ENCODE results near the gene SHISA4. TPM values are rescaled to one million over a fixed set of nuclear protein-coding genes. Genes with fewer than 3 reads are reported as not detected.

Gene SHISA4
- total RNA-seq, 3 donors from 2014 or later (not counting 1 experiment from before 2014, with no cell fraction given) = 0.54 to 2.0 TPM; not detected in 1

DNA sequence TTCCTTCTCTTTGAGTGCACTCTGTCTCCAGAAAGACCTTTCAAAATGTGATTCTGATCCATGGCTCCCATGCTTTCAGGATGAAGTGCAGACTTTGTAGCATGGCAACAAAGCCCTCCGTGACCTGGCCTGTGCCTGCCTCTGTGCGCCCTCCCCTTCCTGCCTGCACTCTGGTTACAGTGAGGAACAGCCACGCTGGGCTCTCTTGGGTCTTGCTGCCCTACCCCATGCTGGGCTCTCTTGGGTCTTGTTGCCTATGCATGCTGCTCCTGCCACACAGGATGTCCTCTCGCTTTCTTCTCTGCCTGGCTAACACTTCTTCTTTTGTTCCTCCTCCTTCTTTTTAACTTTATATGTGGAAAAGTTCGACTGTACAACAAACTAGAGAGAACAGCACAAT is 29.6 kb downstream of the SHISA4 start:
- Mint-ChIP-seq H3K27me3 (ENCODE audit: low read depth in 2 of 2) (peaks cover 8 to 19% of the 10 kb centered on the region in 2 donors), H3K4me1 (no peaks in the 10 kb centered on the region), H3K9me3 (no peaks in the 10 kb centered on the region), H3K4me3 (no peak overlapping the region), H3K36me3 (no peaks in the 10 kb centered on the region), H3K27ac (no peak overlapping the region)
- no peaks in the 10 kb centered on the region for H3K9me3 ChIP-seq (ENCODE audit: control insufficient read depth, insufficient read depth, low read length)
- H3K4me1 ChIP-seq (ENCODE audit: control insufficient read depth, insufficient read depth, low read length) = no peaks in the 10 kb centered on the region
- ATAC-seq (no peak), DNase-seq (no peak)
- no peak overlapping the region for H3K4me3 ChIP-seq (ENCODE audit: low read length)
- H3K27ac ChIP-seq (ENCODE audit: low read length) = no peak overlapping the region
- no peaks in the 10 kb centered on the region for H3K27me3 ChIP-seq (ENCODE audit: control insufficient read depth, insufficient read depth, low read length)
- intact Hi-C loops (cut with micrococcal nuclease) = no loop called here
- no peaks in the 10 kb centered on the region for H3K36me3 ChIP-seq (ENCODE audit: control insufficient read depth, insufficient read depth, low read length)
- 80% methylated on average over 5 of the region's 5 CpGs for WGBS (ENCODE audit: insufficient coverage)
- TF ChIP-seq, protein P1, sequence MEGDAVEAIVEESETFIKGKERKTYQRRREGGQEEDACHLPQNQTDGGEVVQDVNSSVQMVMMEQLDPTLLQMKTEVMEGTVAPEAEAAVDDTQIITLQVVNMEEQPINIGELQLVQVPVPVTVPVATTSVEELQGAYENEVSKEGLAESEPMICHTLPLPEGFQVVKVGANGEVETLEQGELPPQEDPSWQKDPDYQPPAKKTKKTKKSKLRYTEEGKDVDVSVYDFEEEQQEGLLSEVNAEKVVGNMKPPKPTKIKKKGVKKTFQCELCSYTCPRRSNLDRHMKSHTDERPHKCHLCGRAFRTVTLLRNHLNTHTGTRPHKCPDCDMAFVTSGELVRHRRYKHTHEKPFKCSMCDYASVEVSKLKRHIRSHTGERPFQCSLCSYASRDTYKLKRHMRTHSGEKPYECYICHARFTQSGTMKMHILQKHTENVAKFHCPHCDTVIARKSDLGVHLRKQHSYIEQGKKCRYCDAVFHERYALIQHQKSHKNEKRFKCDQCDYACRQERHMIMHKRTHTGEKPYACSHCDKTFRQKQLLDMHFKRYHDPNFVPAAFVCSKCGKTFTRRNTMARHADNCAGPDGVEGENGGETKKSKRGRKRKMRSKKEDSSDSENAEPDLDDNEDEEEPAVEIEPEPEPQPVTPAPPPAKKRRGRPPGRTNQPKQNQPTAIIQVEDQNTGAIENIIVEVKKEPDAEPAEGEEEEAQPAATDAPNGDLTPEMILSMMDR (IDR thresholded peaks at IDR 0.05) = no peak

DNA sequence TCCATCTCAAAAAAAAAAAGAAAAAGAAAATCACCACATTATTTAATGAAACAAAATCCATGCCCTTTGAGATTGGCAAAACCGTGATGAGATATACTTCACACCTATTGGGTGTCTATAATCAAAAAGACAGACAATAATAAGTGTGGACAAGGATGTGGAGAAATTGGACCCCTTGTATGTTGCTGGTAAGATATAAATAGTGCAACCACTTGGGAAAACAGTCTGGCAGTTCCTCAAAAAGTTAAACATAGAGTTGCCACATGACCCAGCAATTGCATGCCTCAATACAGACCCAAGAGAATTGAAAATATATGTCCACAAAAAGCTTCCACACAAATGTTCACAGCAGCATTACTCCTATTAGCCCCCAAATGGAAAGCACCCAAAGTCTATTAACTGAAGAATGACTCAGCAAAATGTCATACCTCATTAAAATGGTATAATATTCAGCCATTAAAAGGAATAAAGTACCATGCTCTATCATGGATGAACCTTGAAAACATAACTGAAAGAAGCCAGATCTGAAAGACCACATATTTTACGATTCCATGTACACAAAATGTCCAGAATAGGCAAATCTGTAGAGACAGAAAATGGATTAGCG is 33.4 kb downstream of the SHISA4 start:
- Histone ChIP-seq H3K27ac (ENCODE audit: low read length) (no peak overlapping the region), H3K4me1 (ENCODE audit: control insufficient read depth, insufficient read depth, low read length) (no peaks in the 10 kb centered on the region), H3K36me3 (ENCODE audit: control insufficient read depth, insufficient read depth, low read length) (no peaks in the 10 kb centered on the region), H3K27me3 (ENCODE audit: control insufficient read depth, insufficient read depth, low read length) (no peaks in the 10 kb centered on the region), H3K9me3 (ENCODE audit: control insufficient read depth, insufficient read depth, low read length) (no peaks in the 10 kb centered on the region), H3K4me3 (ENCODE audit: low read length) (no peak overlapping the region)
- WGBS (ENCODE audit: insufficient coverage) = 100% methylated on average over 2 of the region's 3 CpGs
- no peak for DNase-seq
- TF ChIP-seq, protein P1 (IDR thresholded peaks at IDR 0.05) = no peak
- Mint-ChIP-seq H3K4me1 (no peaks in the 10 kb centered on the region), H3K4me3 (no peak overlapping the region), H3K36me3 (no peaks in the 10 kb centered on the region), H3K9me3 (no peaks in the 10 kb centered on the region), H3K27me3 (ENCODE audit: low read depth in 2 of 2) (peaks cover 15 to 17% of the 10 kb centered on the region in 2 donors), H3K27ac (no peak overlapping the region)
- intact Hi-C loops (cut with micrococcal nuclease) = no loop called here
- no peak for ATAC-seq

DNA sequence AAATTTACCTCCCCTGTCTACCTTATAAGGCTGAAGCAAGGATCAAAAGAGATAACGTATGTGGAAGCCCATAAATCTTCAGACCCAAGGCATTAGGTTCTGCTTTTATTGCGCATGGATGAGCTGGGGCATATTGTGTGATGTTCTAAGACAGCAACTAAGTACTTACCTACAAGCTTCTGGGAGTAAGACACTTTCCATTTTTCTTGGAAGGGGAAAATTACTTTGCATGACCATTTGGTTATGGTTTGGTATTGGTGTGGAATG is 36.5 kb downstream of the SHISA4 start:
- Histone ChIP-seq H3K36me3 (ENCODE audit: control insufficient read depth, insufficient read depth, low read length) (no peaks in the 10 kb centered on the region), H3K27ac (ENCODE audit: low read length) (no peak overlapping the region), H3K4me3 (ENCODE audit: low read length) (no peak overlapping the region), H3K9me3 (ENCODE audit: control insufficient read depth, insufficient read depth, low read length) (no peaks in the 10 kb centered on the region), H3K27me3 (ENCODE audit: control insufficient read depth, insufficient read depth, low read length) (peaks cover under 1% of the 10 kb centered on the region), H3K4me1 (ENCODE audit: control insufficient read depth, insufficient read depth, low read length) (no peaks in the 10 kb centered on the region)
- DNase-seq (no peak), ATAC-seq (no peak)
- Mint-ChIP-seq H3K27me3 (ENCODE audit: low read depth in 2 of 2) (peaks cover 15% of the 10 kb centered on the region in 2 donors), H3K9me3 (no peaks in the 10 kb centered on the region), H3K4me3 (no peak overlapping the region), H3K36me3 (no peaks in the 10 kb centered on the region), H3K4me1 (no peaks in the 10 kb centered on the region), H3K27ac (no peak overlapping the region)
- TF ChIP-seq, protein P1 (IDR thresholded peaks at IDR 0.05) = no peak
- intact Hi-C loops (cut with micrococcal nuclease) = no loop called here
- WGBS (ENCODE audit: insufficient coverage) = 56% methylated on average over 2 of the region's 2 CpGs

DNA sequence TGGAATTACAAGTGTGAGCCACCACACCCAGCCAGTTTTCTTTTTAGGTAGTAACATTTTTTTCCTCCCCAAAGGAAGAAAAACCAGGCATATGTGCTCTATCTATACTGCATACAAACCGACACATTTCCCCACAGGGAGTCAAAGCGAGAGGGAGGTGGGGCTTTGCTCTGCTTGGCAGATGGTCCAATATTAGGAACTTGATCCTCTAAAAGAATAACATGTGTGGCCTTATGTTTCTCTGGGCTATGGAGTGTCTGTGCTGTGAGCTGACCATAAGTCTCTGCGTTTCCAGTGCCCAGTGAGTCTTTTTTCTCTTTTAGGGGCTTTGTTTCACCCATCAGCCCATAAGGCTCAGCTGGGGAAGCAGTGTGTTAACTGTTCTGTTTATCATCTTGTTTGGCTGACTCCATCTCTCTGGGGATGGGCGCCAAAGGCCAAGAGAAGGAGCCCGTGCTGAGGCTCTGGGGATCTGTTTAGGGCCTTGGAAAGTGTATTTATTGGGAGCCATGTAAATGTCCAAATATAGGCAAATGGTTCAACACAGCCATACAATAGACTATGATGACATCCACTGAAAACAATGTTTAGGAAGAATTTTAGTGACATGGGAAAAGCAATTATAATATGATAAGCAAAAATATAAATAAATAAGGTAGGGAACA is 37.4 kb downstream of the SHISA4 start:
- no peaks in the 10 kb centered on the region for H3K4me1 Mint-ChIP-seq
- ATAC-seq (no peak), DNase-seq (no peak)
- 86% methylated on average over 4 of the region's 5 CpGs for WGBS (ENCODE audit: insufficient coverage)
- H3K27me3 Mint-ChIP-seq (ENCODE audit: low read depth in 2 of 2) = peaks cover 9 to 15% of the 10 kb centered on the region in 2 donors
- TF ChIP-seq, protein P1 (IDR thresholded peaks at IDR 0.05) = no peak
- no peak overlapping the region for H3K27ac Mint-ChIP-seq
- no peak overlapping the region for H3K4me3 Mint-ChIP-seq
- intact Hi-C loops (cut with micrococcal nuclease) = no loop called here
- Histone ChIP-seq H3K36me3 (ENCODE audit: control insufficient read depth, insufficient read depth, low read length) (no peaks in the 10 kb centered on the region), H3K27ac (ENCODE audit: low read length) (no peak overlapping the region), H3K9me3 (ENCODE audit: control insufficient read depth, insufficient read depth, low read length) (no peaks in the 10 kb centered on the region), H3K4me3 (ENCODE audit: low read length) (no peak overlapping the region), H3K27me3 (ENCODE audit: control insufficient read depth, insufficient read depth, low read length) (peaks cover 4% of the 10 kb centered on the region), H3K4me1 (ENCODE audit: control insufficient read depth, insufficient read depth, low read length) (no peaks in the 10 kb centered on the region)
- no peaks in the 10 kb centered on the region for H3K9me3 Mint-ChIP-seq
- H3K36me3 Mint-ChIP-seq = no peaks in the 10 kb centered on the region

All from natural killer cell (primary cell).